Skin epidermis (tissue), 12 donors: ENCODE data around the gene C12orf56.
"Not testable (repeated sequence)": the region's sequence is repeated elsewhere in the genome, so short reads cannot be mapped to it uniquely, and the experiment has no call there.

Experiments
- H3K27ac ChIP-seq, 21 experiments: fragments of 200-600 bp; sonication (generic) in 11 of 21; one replicate each; pipeline ENCODE4 v1.5.0; 2020; ENCODE audit warnings: mild to moderate bottlenecking in 3 of 21, inconsistent platforms in 2 of 21, moderate library complexity in 2 of 21
- H3K4me3 ChIP-seq, 7 experiments: fragments of 200-600 bp; sonication (generic) in 2 of 7; one replicate each; pipeline ENCODE4 v1.5.0; 2020; ENCODE audit warnings: inconsistent platforms in 2 of 7, mild to moderate bottlenecking in 2 of 7, moderate library complexity in 1 of 7

Gene C12orf56

DNA sequence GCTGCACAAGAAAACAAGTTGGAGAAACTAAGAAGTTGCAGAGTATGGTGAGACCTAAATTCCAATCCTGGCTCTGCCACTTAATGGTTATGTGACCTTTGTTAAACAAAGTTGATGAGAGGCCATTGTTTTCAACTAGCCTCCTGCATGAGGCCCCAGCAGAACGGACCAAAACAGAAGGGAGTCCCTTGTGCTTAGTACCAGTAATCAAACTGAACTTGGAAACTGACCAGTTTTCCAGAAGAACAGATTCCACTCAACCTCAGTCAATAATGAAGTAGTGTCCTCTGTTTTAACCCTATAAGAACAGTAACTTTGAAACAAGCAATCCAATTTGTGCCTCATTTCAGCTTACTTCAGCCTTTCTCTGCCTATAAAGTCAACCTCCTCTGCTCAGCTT is 69.9 kb downstream of the C12orf56 start:
- Histone ChIP-seq H3K4me3 (no peak overlapping the region), H3K27ac (no peak overlapping the region)

DNA sequence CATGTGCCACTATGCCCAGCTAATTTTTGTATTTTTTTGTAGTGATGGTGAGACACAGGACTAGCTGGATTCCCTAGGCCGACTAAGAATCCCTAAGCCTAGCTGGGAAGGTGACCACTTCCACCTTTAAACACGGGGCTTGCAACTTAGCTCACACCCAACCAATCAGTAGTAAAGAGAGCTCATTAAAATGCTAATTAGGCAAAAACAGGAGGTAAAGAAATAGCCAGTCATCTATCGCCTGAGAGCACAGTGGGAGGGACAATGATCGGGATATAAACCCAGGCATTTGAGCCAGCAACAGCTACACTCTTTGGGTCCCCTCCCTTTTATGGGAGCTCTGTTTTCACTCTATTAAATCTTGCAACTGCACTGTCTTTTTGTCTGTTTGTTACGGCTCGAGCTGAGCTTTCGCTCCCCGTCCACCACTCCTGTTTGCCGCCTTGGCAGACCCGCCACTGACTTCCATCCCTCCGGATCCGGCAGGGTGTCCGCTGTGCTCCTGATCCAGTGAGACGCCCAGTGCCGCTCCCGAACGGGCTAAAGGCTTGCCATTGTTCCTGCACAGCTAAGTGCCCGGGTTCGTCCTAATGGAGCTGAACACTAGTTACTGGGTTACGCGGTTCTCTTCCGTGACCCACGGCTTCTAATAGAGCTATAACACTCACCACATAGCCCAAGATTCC is 70.9 kb downstream of the C12orf56 start:
- H3K27ac ChIP-seq, H3K4me3 ChIP-seq: not testable (repeated sequence)

DNA sequence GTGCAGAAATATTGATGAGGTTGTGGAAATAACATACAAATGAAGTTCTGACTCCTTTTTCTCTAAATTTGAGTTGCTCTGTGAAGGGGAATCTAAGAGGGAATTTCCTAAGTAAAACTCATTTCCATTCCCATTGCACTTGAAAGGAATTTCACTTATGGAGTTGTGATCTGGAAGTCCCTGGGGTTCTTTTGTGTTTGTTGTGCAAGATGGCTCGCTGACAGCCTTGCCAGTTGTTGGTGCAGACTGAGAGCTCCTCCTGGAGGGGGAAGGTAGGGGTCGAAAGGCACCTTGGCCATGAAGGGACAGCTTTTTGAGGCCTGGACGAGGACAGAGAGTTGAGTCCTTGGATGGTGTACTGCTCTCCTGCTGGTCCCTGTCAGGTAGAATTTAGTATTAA is 72.0 kb downstream of the C12orf56 start:
- H3K4me3 ChIP-seq, result no peak overlapping the region
- H3K27ac ChIP-seq, result no peak overlapping the region

DNA sequence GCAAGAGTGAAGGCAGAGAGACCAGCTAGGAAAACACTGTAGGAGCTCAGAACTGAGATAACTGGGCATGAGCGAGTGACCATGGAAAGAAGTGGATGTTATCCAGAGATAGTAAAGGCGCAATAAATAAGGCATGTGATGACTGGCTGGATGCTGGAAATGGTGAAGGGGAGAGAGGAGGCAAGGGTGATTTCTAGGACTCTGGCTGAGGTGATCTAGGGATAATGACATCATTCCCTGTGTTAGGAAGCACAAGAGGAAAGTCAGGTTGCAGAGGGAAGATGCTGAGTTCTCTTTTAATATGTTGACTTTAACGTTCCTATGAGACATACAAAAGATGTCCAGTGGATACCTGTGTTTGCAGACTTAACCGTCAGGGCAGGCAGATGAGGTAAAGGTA is 78.7 kb downstream of the C12orf56 start:
- no peak overlapping the region for H3K4me3 ChIP-seq
- H3K27ac ChIP-seq, result no peak overlapping the region

DNA sequence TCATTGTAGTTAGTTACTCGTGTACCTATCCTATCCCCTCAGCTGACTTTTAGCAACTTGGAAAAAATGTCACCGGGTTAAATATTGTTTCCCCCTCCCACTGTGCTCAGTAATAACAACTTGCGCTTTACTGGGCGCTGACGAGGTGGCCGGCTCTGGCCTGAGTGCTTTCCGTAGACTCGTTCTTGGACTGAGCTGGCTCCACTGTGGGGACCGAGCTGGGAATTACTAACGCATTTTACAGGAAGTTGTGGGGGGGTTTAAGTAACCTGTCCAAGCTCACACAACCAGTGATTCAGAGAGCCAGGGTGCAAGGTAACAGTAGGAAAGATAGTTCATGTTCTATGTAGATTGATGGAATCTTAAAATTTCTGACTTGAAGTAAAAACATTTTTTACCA is 86.0 kb downstream of the C12orf56 start:
- no peak overlapping the region for H3K4me3 ChIP-seq
- H3K27ac ChIP-seq, result no peak overlapping the region

DNA sequence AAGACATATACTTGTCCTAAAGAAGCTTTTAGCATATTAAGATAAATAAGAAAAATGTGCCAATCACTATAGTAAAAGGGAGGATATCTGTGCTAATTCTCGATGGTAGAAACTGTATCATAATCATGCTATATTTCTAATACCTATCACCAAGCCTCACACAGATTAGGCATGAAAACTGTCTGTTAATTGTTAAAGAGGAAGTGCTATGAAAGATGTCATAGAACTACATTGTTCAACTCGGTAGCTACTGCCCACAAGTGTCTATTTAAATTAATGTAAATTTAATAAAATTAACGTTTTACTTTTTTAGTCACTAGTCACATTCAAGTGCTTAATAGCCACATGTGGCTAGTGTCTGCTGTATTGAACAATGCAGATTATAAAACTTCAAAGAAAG is 90.9 kb downstream of the C12orf56 start:
- Histone ChIP-seq H3K27ac (no peak overlapping the region), H3K4me3 (no peak overlapping the region)

- no peak overlapping the region for H3K27ac ChIP-seq
- H3K4me3 ChIP-seq, result no peak overlapping the region
Measured at GRCh38 chr12:64296301-64296700, 94.3 kb downstream of the C12orf56 start.

- no peak overlapping the region for H3K27ac ChIP-seq
- H3K4me3 ChIP-seq, result no peak overlapping the region
Measured at GRCh38 chr12:64293654-64294364, 96.7 kb downstream of the C12orf56 start.

DNA sequence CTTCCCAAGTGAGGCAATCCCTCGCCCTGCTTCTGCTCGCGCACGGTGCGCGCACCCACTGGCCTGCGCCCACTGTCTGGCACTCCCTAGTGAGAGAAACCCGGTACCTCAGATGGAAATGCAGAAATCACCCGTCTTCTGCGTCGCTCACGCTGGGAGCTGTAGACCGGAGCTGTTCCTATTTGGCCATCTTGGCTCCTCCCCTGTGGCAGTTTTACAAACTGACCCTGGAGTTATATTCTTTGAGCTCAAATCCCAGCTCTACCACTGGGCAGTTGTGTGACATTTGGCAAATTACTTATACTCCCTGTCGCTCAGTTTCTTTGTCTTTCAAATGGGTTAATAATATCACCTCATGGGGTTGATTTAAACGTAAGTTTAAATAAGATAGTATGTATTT is 97.4 kb downstream of the C12orf56 start:
- H3K27ac ChIP-seq, H3K4me3 ChIP-seq: not testable (repeated sequence)

DNA sequence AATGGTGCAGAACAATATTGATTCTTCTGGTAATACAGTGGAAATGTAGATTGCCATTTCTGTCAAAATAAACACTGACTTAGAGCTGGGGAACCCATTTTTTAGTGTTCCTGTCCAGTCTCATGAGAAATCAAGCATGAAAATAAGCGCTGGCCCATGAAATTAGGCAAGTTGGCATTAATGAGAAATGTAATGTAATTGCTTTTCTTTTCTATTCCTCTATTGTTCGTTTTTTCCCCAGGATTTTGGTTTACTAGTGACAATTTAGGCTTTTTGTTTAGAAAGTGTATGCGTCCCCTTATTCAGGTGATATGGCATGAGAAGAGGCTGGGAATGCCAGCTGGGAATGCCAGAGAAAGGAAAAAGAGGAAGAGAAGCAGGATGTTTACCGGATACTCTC is 104.0 kb downstream of the C12orf56 start:
- Histone ChIP-seq H3K4me3 (no peak overlapping the region), H3K27ac (no peak overlapping the region)

DNA sequence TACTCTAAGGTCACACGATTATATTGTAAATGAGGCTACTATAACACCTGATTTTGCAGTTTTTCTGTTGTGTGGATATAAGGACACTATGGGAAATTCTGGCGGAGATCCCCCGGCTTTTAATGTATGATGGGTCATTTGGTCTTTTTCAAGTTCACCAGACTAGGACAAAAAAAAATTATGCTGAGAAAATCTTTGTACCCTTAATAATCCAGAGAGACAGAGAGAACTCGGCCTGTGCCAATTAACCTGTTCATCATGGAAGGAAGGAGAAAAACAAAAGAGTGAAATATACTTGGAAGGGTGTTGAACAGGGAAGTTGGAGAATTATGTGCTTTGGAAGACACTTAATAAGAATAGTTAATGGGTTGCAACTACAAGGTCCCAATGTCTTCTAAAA is 106.3 kb downstream of the C12orf56 start:
- Histone ChIP-seq H3K27ac (no peak overlapping the region), H3K4me3 (no peak overlapping the region)

DNA sequence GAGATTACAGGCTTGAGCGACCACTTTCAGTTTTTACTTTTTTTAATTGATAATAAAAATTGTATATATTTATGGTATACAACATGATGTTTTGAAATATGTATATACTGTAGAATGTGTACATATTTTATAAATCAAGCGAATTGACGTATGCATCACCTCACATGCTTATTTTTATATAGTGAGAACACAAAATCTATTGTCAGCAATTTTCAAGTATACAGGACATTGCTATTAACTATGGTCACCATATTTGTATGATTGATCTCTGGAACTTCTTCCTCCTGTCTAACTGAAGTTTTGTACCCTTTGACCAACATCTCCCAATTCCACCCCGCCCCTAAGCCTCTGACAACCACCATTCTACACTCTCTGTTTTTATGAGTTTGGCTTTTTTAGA is 112.1 kb downstream of the C12orf56 start:
- no peak overlapping the region for H3K4me3 ChIP-seq

GRCh38 chr12:64273527-64274403 is 116.8 kb downstream of the C12orf56 start:
- Histone ChIP-seq H3K4me3 (no peak overlapping the region), H3K27ac (no peak overlapping the region)

More for the DNA sequence above, 112.1 kb downstream of the C12orf56 start:
- H3K27ac ChIP-seq, result no peak overlapping the region

DNA sequence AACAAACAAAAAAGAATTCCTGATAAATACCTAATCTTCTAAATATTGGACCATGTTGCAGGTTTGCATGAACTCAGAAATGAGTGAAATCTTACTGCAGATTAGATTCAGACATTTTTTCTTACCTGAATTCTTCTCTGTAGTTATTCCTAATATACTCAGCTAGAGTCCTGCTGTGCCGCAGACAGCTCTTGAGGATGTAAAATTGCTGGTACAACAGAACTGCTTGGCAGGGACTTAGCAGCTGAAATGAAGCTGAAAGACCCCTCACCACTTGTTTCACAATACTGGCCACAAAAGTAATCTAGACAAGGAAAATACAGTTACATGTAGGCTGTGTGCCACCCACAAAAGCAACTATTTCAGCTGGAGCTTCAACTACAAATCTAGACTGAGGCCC is 120.1 kb downstream of the C12orf56 start:
- H3K27ac ChIP-seq, result no peak overlapping the region

DNA sequence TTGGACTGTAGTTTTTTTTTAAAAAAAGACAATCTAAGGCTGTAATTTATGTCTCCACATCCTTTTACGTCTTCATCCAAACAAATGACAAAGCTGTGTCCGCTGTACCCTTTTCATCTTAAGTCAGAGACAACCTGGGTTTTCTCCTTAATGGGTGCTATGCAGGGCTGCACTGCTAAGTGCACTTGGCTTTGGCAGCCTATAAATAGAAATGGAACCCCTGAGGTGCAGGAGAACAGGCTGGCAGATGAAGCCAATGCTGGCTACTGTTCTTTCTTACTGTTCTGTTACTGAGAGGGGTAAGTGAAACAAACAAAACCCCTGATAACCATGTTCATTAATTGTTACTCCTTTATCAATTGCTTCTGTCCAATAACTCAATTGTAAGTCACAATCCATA is 121.4 kb downstream of the C12orf56 start:
- Histone ChIP-seq H3K4me3 (no peak overlapping the region), H3K27ac (no peak overlapping the region)

More for the DNA sequence above, 120.1 kb downstream of the C12orf56 start:
- H3K4me3 ChIP-seq, result no peak overlapping the region

DNA sequence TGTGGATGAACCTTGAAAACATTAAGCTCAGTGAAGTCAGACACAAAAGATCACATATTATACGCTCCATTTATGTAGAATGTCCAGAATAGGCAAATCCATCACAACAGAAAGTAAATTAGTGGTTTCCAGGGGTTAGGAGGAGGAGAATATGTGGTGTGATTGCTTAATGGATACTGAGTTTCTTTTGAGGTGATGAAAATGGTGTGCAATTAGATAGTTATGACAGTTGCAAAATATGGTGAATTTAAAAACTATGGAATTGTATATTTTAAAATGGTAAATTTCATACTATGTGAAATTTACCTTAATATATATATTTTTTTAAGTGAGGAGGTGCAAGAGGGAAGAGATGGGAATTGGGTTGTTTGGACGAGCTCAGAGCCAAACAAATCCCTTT is 122.1 kb downstream of the C12orf56 start:
- Histone ChIP-seq H3K4me3 (no peak overlapping the region), H3K27ac (no peak overlapping the region)

GRCh38 chr12:64265839-64266238 is 124.7 kb downstream of the C12orf56 start:
- Histone ChIP-seq H3K27ac (no peak overlapping the region), H3K4me3 (no peak overlapping the region)

DNA sequence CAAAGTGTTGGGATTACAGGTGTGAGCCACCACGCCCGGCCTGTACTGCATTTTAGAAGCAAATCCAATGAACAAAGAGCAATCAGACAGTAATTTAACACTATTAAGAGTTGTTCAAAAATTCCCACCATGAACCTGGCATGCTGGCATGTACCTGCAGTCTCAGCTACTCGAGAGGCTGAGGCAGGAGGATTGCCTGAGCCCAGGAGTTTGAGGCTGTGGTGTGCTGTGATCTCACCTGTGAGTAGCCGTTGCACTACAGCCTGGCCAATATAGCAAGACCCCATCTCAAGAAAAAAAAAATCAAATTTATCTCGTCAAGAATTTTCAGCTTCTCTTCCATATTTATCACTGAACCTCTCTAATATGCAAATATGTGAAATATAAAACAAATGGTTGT is 128.7 kb downstream of the C12orf56 start:
- Histone ChIP-seq H3K4me3 (no peak overlapping the region), H3K27ac (no peak overlapping the region)

DNA sequence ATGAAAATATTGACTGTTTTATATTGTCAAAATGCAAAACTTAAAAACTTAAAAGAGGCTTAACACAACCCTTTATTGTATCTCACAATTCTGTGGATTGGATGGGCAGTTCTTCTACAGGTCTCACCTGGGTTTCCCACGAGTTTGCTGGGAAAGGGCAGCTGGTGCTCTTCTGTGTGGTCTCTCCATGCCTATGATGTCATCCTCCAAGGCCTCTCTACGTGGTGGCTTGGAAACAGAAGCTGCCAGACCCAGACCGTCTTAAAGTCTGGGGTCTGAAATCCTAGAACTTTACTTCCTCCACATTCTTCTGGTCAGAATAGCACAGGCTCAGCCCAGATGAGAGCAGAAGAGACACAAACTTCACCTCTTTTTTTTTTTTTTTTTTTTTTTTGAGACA is 132.0 kb downstream of the C12orf56 start:
- Histone ChIP-seq H3K27ac (no peak overlapping the region), H3K4me3 (no peak overlapping the region)

DNA sequence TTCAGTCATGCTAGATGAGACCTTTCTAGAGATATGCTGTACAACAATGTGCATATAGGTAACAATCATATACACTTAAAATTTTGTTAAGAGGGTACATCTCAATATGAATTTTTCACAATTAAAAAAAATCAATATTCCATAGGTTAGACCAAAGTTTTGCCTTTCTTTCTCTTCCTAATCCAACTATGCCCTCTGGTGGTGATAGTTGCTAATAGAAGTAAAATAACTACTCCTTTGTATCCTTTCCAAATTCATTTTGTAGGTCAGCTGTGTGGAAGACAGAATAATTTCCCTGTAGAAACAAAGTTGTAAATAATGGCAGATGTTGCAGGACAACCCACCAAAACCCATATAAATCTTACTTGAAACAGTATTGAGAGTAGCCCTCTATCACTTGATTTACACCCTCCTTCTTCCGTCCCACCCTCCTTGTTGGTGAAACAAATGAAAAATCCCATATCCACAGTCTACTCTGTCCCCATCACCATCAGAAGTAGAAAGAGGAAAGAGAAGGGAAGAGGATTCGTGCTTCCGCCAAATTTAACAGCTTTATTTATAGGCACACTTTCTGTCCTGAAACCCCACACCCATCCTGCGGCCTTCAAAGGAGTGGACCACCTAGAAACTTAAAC is 134.3 kb downstream of the C12orf56 start:
- Histone ChIP-seq H3K4me3 (no peak overlapping the region), H3K27ac (no peak overlapping the region)
